Osteocyte (in vitro differentiated cells): ENCODE data around the gene DGCR8. TPM values are rescaled to one million over a fixed set of nuclear protein-coding genes. Genes with fewer than 3 reads are reported as not detected.

Source experiments
- DNase-seq: peaks from one replicate; pipeline ENCODE4 v3.0.0; 2021; ENCODE audit warnings: mixed read lengths; ENCODE audit not compliant: unreplicated experiment; ENCODE audit errors: extremely low spot score
- H3K27ac Mint-ChIP-seq: one replicate; pipeline ENCODE4 v1.8.0; 2021; ENCODE audit warnings: mild to moderate bottlenecking, mixed read lengths; ENCODE audit not compliant: unreplicated experiment
- H3K27me3 Mint-ChIP-seq: one replicate; pipeline ENCODE4 v1.8.0; 2021; ENCODE audit warnings: mixed read lengths; ENCODE audit not compliant: unreplicated experiment
- H3K36me3 Mint-ChIP-seq: one replicate; pipeline ENCODE4 v1.8.0; 2021; ENCODE audit warnings: mixed read lengths; ENCODE audit not compliant: unreplicated experiment
- H3K4me1 Mint-ChIP-seq: one replicate; pipeline ENCODE4 v1.8.0; 2021; ENCODE audit warnings: mixed read lengths; ENCODE audit not compliant: unreplicated experiment
- H3K4me3 Mint-ChIP-seq: one replicate; pipeline ENCODE4 v1.8.0; 2021; ENCODE audit warnings: mild to moderate bottlenecking, moderate library complexity, mixed read lengths; ENCODE audit not compliant: unreplicated experiment
- H3K9me3 Mint-ChIP-seq: one replicate; pipeline ENCODE4 v1.8.0; 2021; ENCODE audit warnings: mixed read lengths; ENCODE audit not compliant: unreplicated experiment
- total RNA-seq: library from RNA; stranded (reverse); gene quantifications from 2 replicates; pipeline ENCODE4 v1.2.1, GENCODE V29; 2021
- TF ChIP-seq, protein P1 (sequence below): fragments of 200-600 bp; sonication (generic); IDR thresholded peaks from 2 replicates; pipeline ENCODE4 v1.5.0; 2021; ENCODE audit warnings: antibody characterized with exemption, mild to moderate bottlenecking, moderate library complexity

DGCR8 gene
- total RNA-seq, 1 donor from 2014 or later: 45.1 TPM

GRCh38 chr22:20053407-20054033, 26.5 kb upstream of the DGCR8 start:
- TF ChIP-seq, protein P1, sequence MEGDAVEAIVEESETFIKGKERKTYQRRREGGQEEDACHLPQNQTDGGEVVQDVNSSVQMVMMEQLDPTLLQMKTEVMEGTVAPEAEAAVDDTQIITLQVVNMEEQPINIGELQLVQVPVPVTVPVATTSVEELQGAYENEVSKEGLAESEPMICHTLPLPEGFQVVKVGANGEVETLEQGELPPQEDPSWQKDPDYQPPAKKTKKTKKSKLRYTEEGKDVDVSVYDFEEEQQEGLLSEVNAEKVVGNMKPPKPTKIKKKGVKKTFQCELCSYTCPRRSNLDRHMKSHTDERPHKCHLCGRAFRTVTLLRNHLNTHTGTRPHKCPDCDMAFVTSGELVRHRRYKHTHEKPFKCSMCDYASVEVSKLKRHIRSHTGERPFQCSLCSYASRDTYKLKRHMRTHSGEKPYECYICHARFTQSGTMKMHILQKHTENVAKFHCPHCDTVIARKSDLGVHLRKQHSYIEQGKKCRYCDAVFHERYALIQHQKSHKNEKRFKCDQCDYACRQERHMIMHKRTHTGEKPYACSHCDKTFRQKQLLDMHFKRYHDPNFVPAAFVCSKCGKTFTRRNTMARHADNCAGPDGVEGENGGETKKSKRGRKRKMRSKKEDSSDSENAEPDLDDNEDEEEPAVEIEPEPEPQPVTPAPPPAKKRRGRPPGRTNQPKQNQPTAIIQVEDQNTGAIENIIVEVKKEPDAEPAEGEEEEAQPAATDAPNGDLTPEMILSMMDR: no peak
- H3K9me3 Mint-ChIP-seq: no peaks in the 10 kb centered on the region
- no peak for DNase-seq
- no peaks in the 10 kb centered on the region for H3K4me1 Mint-ChIP-seq
- peaks cover 21% of the 10 kb centered on the region for H3K36me3 Mint-ChIP-seq
- H3K4me3 Mint-ChIP-seq: no peak overlapping the region
- H3K27me3 Mint-ChIP-seq: no peaks in the 10 kb centered on the region
- no peak overlapping the region for H3K27ac Mint-ChIP-seq

- no peaks in the 10 kb centered on the region for H3K9me3 Mint-ChIP-seq
- no peak overlapping the region for H3K4me3 Mint-ChIP-seq
- TF ChIP-seq, protein P1: no peak
- H3K27ac Mint-ChIP-seq: no peak overlapping the region
- DNase-seq: no peak
- no peaks in the 10 kb centered on the region for H3K27me3 Mint-ChIP-seq
- no peaks in the 10 kb centered on the region for H3K4me1 Mint-ChIP-seq
- peaks cover 19% of the 10 kb centered on the region for H3K36me3 Mint-ChIP-seq
Measured at GRCh38 chr22:20054034-20054427, 26.0 kb upstream of the DGCR8 start.

- Mint-ChIP-seq H3K27ac (no peak overlapping the region), H3K36me3 (peaks cover 16% of the 10 kb centered on the region), H3K27me3 (no peaks in the 10 kb centered on the region), H3K4me3 (no peak overlapping the region), H3K9me3 (no peaks in the 10 kb centered on the region), H3K4me1 (no peaks in the 10 kb centered on the region)
- DNase-seq: no peak
- TF ChIP-seq, protein P1: no peak
Measured at GRCh38 chr22:20054485-20054884, 25.6 kb upstream of the DGCR8 start.

- H3K4me1 Mint-ChIP-seq: no peaks in the 10 kb centered on the region
- H3K36me3 Mint-ChIP-seq: peaks cover 14% of the 10 kb centered on the region
- DNase-seq: no peak
- H3K4me3 Mint-ChIP-seq: no peak overlapping the region
- TF ChIP-seq, protein P1: no peak
- H3K27me3 Mint-ChIP-seq: no peaks in the 10 kb centered on the region
- no peaks in the 10 kb centered on the region for H3K9me3 Mint-ChIP-seq
- no peak overlapping the region for H3K27ac Mint-ChIP-seq
Measured at GRCh38 chr22:20055144-20055543, 24.9 kb upstream of the DGCR8 start.

- Mint-ChIP-seq H3K9me3 (no peaks in the 10 kb centered on the region), H3K27me3 (no peaks in the 10 kb centered on the region), H3K27ac (no peak overlapping the region), H3K4me1 (no peaks in the 10 kb centered on the region), H3K36me3 (peaks cover 14% of the 10 kb centered on the region), H3K4me3 (no peak overlapping the region)
- no peak for DNase-seq
- TF ChIP-seq, protein P1: no peak
Measured at GRCh38 chr22:20055654-20056053, 24.4 kb upstream of the DGCR8 start.
